Mesothelial cell of epicardium (in vitro differentiated cells): ENCODE data around the gene CUX1. TPM values are rescaled to one million over a fixed set of nuclear protein-coding genes. Genes with fewer than 3 reads are reported as not detected.

Experiments used
- DNase-seq, 2 experiments: peaks; one replicate each; pipeline ENCODE4 v3.0.0; 2021; ENCODE audit warnings: low spot score in 2 of 2; ENCODE audit not compliant: unreplicated experiment in 2 of 2
- H3K27ac Mint-ChIP-seq: 2 replicates; pipeline ENCODE4 v1.8.0; 2021; ENCODE audit warnings: mixed read lengths
- H3K27me3 Mint-ChIP-seq: 2 replicates; pipeline ENCODE4 v1.8.0; 2021; ENCODE audit warnings: low read depth, mixed read lengths
- H3K36me3 Mint-ChIP-seq: 2 replicates; pipeline ENCODE4 v1.8.0; 2021; ENCODE audit warnings: mixed read lengths
- H3K4me1 Mint-ChIP-seq: 2 replicates; pipeline ENCODE4 v1.8.0; 2021; ENCODE audit warnings: mixed read lengths
- H3K4me3 Mint-ChIP-seq: 2 replicates; pipeline ENCODE4 v1.8.0; 2021; ENCODE audit warnings: mild to moderate bottlenecking, moderate library complexity, mixed read lengths
- H3K9me3 Mint-ChIP-seq: 2 replicates; pipeline ENCODE4 v1.8.0; 2021; ENCODE audit warnings: mixed read lengths
- total RNA-seq: library from RNA; stranded (reverse); gene quantifications from 3 replicates; pipeline ENCODE4 v1.2.1, GENCODE V29; 2021
- TF ChIP-seq, protein P1 (sequence below): fragments of 200-600 bp; sonication (generic); IDR thresholded peaks from one replicate; pipeline ENCODE4 v1.5.0; 2021; ENCODE audit warnings: antibody characterized with exemption; ENCODE audit not compliant: unreplicated experiment

Gene CUX1
- total RNA-seq, 1 donor from 2014 or later: 158 TPM

DNA sequence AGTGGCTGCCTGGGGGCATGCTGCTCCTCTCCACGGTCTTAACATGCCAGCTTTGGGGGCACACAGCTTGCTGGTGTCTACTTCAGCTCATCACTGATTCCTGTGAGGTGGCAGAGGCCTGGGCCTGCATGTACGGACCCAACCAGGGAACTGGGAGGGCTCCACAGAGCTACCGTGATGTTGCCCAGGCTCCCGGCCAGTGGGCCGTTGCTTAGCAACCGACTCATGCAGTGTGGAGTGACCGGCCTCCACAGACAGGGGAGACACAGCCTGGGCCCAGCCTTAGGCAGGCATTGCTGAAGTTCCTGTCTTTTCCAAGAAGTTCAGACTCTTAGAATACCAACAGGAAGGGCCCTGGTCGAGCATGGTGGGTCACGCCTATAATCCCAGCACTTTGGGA, 443.4 kb downstream of the CUX1 start:
- TF ChIP-seq, protein P1, sequence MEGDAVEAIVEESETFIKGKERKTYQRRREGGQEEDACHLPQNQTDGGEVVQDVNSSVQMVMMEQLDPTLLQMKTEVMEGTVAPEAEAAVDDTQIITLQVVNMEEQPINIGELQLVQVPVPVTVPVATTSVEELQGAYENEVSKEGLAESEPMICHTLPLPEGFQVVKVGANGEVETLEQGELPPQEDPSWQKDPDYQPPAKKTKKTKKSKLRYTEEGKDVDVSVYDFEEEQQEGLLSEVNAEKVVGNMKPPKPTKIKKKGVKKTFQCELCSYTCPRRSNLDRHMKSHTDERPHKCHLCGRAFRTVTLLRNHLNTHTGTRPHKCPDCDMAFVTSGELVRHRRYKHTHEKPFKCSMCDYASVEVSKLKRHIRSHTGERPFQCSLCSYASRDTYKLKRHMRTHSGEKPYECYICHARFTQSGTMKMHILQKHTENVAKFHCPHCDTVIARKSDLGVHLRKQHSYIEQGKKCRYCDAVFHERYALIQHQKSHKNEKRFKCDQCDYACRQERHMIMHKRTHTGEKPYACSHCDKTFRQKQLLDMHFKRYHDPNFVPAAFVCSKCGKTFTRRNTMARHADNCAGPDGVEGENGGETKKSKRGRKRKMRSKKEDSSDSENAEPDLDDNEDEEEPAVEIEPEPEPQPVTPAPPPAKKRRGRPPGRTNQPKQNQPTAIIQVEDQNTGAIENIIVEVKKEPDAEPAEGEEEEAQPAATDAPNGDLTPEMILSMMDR: no peak
- H3K27me3 Mint-ChIP-seq: no peaks in the 10 kb centered on the region
- H3K27ac Mint-ChIP-seq: peak overlapping the region; percentile 39
- peaks cover 9% of the 10 kb centered on the region for H3K36me3 Mint-ChIP-seq
- no peak overlapping the region for H3K4me3 Mint-ChIP-seq
- H3K4me1 Mint-ChIP-seq: peaks cover 6% of the 10 kb centered on the region
- no peaks in the 10 kb centered on the region for H3K9me3 Mint-ChIP-seq
- no peak for DNase-seq

- Mint-ChIP-seq H3K9me3 (no peaks in the 10 kb centered on the region), H3K27ac (no peak overlapping the region), H3K4me3 (no peak overlapping the region), H3K27me3 (no peaks in the 10 kb centered on the region), H3K4me1 (peaks cover 6% of the 10 kb centered on the region), H3K36me3 (peaks cover 9% of the 10 kb centered on the region)
- TF ChIP-seq, protein P1: no peak
- no peak for DNase-seq
Measured at GRCh38 chr7:102261451-102261850, 444.0 kb downstream of the CUX1 start.

GRCh38 chr7:102262546-102262945, 445.1 kb downstream of the CUX1 start:
- no peaks in the 10 kb centered on the region for H3K9me3 Mint-ChIP-seq
- TF ChIP-seq, protein P1: no peak
- no peaks in the 10 kb centered on the region for H3K27me3 Mint-ChIP-seq
- peaks cover 6% of the 10 kb centered on the region for H3K4me1 Mint-ChIP-seq
- no peak overlapping the region for H3K4me3 Mint-ChIP-seq
- DNase-seq: no peak
- H3K36me3 Mint-ChIP-seq: peaks cover 9% of the 10 kb centered on the region
- H3K27ac Mint-ChIP-seq: no peak overlapping the region

DNA sequence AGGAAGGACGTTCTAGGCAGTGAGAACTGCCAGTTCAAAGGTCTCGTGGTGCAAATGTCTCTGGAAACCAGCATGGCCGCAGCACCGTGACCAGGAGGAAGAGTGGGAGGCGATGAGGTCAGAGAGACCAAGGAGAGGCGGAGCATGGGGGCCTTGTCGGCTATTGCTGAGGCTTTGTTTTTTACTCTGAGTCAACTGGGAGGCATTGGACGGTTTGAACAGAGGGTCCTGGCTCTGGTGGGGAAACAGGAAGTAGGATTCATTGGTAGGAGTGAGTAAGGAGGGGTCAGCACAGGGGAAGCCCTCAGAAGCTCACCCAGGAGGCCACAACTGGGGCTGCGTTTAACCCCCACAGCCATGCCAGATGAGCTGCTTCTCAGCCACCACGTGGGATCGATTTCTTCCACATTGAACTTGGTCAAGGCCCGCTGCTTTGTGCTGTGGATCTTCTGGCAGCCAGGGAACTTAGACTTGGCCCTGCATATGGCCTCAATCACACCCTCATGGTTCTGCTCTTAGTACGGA, 447.0 kb downstream of the CUX1 start:
- H3K9me3 Mint-ChIP-seq: no peaks in the 10 kb centered on the region
- peak overlapping the region; percentile 76 for H3K27ac Mint-ChIP-seq
- TF ChIP-seq, protein P1: no peak
- DNase-seq: no peak
- H3K4me1 Mint-ChIP-seq: peaks cover 6% of the 10 kb centered on the region
- H3K4me3 Mint-ChIP-seq: no peak overlapping the region
- peaks cover 3% of the 10 kb centered on the region for H3K36me3 Mint-ChIP-seq
- H3K27me3 Mint-ChIP-seq: no peaks in the 10 kb centered on the region

- H3K36me3 Mint-ChIP-seq: peaks cover 3% of the 10 kb centered on the region
- H3K27ac Mint-ChIP-seq: no peak overlapping the region
- H3K27me3 Mint-ChIP-seq: no peaks in the 10 kb centered on the region
- TF ChIP-seq, protein P1: no peak
- DNase-seq: no peak
- H3K9me3 Mint-ChIP-seq: no peaks in the 10 kb centered on the region
- H3K4me3 Mint-ChIP-seq: no peak overlapping the region
- H3K4me1 Mint-ChIP-seq: peaks cover 4% of the 10 kb centered on the region
Measured at GRCh38 chr7:102266541-102266940, 449.1 kb downstream of the CUX1 start.

- Mint-ChIP-seq H3K4me3 (no peak overlapping the region), H3K4me1 (peaks cover 7% of the 10 kb centered on the region), H3K27ac (no peak overlapping the region), H3K9me3 (no peaks in the 10 kb centered on the region), H3K27me3 (no peaks in the 10 kb centered on the region), H3K36me3 (no peaks in the 10 kb centered on the region)
- TF ChIP-seq, protein P1: no peak
- no peak for DNase-seq
Measured at GRCh38 chr7:102268635-102269034, 451.2 kb downstream of the CUX1 start.
